HG02642 (cell line): ENCODE measurements around the gene CDC6.
A peak's percentile ranks its signal among the peaks of the same experiment; 100 is the strongest.

Source experiments
- ATAC-seq: cut with Tn5 transposase; IDR thresholded peaks from one replicate; pipeline ENCODE4 v1.9.1; 2021; ENCODE audit warnings: mild to moderate bottlenecking; ENCODE audit not compliant: unreplicated experiment, poor library complexity

CDC6 gene

DNA sequence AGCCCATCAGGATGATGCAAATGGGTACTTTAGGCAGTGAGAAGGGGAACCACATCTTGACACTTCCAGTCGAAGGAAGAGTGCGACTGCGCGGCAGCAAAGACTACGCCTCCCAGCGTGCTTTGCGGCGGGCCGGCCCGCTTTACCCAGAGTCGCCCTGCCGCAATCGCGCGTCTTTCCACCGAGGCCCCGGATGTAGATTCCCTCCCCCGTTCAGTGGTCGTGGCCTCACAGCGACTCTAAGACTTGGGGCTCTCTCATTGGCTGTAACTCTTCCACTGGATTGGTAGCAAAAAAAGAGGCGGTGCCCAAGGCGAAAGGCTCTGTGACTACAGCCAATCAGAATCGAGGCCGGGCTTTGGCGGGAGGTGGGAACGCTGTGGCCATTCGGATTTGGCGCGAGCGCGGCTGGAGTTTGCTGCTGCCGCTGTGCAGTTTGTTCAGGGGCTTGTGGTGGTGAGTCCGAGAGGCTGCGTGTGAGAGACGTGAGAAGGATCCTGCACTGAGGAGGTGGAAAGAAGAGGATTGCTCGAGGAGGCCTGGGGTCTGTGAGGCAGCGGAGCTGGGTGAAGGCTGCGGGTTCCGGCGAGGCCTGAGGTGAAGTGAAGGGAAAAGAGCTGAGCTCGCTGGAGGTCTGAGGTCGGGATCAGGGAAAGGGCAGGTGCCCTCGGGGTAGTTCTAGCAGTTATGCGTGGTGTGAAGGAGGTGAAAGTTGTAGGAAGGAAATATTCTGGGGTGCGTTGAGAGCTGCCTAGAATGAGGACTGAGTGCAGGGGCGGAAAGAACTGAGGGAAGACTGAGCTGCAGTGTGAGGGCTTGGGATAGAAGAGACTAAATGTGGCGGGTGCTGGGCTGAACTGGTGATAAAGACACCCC is at the start of gene CDC6:
CDC6 (plus strand) TSS at position 386 of the 876 bp plus-strand sequence. CDS start 1,542 bp downstream, outside the sequence.
- ATAC-seq = peak; percentile 95

- no peak for ATAC-seq
Observed at GRCh38 chr17:40241252-40241834, 46.3 kb upstream of the CDC6 start.

GRCh38 chr17:40242774-40243173 is 44.9 kb upstream of the CDC6 start:
- no peak for ATAC-seq

DNA sequence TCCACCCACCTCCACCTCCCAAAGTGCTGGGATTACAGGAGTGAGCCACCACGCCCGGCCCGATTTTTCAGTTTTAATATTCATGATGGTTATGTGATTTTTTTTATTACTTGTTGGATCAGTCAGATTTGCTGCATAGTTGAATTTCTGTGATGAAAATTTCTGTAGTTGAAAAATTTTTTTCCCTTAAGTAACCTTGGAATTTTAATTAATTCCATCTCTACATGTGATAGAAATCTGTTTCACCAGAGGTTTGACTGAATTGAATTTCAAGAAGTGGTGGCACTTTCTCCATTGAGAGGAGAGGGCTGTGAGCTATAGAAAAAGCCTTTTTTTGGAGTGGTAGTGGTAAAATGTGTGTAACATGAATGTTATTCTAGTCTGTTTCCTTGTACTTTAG is 43.9 kb upstream of the CDC6 start:
- ATAC-seq = no peak

GRCh38 chr17:40244255-40244654 is 43.4 kb upstream of the CDC6 start:
- no peak for ATAC-seq

DNA sequence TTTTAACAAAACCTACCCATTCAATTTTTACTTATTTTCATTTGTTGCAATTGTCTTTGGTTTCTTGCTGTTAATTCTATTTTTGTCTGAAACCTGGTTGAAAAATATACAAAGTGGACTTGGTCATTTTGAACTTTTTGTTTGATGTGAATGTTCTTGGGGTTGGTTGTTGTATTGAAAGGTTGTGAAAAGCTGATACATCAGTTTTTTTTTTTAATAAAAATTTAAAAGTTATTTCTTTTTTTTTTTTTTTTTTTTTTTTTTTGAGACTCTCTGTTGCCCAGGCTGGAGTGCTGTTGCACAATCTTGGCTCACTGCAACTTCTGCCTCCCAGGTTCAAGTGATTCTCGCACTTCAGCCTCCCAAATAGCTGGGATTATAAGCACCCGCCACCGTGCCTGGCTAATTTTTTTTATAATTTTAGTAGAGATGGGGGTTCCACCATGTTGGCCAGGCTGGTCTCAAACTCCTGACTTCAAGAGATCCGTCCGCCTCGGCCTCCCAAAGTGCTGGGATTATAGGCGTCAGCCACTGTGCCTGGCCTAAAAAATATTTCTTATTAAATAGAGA is 39.7 kb upstream of the CDC6 start:
- ATAC-seq = no peak

DNA sequence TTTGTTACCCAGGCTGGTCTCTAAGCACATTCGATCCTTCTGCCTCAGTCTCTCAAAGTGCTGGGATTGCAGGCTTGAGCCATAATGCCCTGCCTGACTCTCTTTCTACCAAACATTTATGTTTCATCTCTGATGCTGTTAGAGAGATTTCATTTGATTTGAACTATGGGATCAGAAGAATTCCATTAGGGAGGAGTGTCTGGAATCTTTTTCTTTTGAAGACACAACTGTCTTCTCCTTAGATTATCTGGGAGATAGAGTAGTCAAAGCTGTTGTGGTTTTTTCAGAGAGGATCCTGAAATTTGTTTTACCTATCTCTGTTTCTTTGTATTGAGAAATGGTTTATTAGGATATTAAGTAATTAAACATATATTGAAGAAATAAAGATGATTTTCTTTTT is 39.2 kb upstream of the CDC6 start:
- ATAC-seq = no peak

GRCh38 chr17:40251576-40251975 is 36.1 kb upstream of the CDC6 start:
- no peak for ATAC-seq

DNA sequence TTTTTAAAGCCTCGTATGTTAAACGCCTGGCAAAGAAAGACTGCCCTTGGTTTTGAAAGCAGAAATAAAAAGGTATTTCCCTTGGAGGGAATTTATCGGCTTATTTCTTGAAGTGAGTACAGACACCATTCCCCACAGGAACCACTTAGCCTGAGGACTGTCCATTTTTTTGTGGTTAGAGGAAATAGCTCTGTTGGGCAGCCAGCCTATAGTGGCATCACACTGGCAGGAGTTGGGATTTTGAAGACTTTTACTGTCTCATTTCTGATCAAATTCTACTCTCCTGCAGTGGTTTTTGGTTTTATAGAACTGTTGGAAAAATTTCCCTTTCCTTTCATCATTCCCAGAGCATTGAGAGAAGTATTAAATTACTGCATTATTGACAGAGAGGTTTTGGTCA is 34.1 kb upstream of the CDC6 start:
- ATAC-seq = no peak

DNA sequence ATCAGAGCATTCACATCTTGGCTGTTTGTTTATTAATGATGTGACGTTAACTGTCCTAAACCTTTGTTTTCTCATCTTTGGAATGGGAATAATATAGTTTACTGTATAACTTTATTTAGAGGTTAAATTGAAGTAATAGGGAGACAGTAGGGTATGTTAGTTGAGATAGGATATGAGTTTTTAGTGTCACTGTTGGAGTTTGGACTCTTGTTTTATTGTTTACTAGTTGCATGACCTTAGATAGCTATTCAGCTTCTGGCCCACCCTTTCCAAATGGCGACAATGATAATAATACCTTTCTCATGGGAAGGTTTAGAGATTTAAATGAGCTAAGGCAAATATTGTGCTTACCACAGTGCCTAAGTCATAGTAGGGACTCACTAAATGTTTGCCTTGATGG is 28.2 kb upstream of the CDC6 start:
- no peak for ATAC-seq

DNA sequence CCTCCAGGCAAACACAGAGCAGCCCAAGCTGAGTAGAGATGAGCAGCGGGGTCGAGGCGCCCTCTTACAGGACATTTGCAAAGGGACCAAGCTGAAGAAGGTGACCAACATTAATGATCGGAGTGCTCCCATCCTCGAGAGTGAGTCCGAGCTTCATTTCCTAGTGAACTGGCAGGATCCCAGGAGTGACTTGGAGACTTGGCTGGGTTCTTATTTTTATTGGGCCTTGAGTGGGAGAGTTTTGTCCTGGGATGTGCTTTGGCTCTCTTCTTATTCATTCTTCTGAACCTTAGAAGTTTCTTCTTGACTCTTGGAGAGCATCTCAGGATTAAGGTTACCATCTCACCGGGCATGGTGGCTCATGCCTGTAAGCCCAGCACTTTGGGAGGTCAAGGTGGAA is 27.2 kb upstream of the CDC6 start:
- ATAC-seq = no peak

- ATAC-seq = no peak
Observed at GRCh38 chr17:40264458-40265185, 23.1 kb upstream of the CDC6 start.

- ATAC-seq = no peak
Observed at GRCh38 chr17:40265337-40265736, 22.3 kb upstream of the CDC6 start.

GRCh38 chr17:40266882-40267281 is 20.8 kb upstream of the CDC6 start:
- ATAC-seq = no peak

DNA sequence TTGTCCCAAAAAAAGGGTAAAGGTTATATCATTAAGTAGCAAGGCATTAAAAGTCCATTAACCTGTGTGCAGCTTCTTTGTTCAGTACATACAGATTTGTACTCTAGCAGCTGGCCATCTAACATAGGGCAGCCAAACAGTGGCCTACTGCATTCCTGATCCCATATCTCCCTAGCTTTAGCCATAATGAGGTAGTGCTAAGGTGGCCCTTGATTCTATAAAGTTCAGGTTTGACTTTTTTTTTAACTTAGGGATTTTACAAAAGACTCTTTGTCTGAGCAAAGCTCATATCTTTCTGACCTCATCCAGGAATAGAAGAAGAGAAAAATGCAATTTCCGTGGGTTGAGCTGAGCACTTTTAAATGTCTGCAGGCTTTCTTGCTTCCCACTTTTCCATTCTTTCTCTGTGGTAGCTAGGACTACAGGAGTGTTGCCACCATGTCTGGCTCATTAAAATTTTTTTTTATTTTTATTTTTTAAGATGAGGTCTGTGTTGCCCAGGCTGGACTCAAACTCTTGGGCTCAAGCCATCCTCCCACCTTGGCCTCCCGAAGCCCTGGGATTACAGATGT is 19.5 kb upstream of the CDC6 start:
- no peak for ATAC-seq

DNA sequence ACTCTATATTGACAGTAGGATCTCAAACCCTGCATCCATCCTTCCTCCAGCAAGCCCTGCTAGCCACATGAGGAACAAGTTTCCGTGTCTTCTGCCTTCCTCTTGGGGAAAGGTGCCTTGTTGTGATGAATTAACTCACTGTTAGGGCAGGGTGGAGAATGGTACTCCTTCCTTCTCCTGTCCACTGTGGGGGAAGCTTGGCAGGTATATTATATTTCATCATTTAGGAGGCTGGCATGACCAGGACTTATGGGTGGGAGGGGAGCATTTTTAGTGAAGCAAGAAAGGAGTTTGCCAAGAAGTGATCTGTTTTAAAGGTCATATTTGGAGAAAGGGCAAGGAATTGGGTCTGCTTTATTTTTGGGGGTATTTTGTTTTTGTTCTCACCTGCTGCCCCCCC is 9.3 kb upstream of the CDC6 start:
- ATAC-seq = no peak

DNA sequence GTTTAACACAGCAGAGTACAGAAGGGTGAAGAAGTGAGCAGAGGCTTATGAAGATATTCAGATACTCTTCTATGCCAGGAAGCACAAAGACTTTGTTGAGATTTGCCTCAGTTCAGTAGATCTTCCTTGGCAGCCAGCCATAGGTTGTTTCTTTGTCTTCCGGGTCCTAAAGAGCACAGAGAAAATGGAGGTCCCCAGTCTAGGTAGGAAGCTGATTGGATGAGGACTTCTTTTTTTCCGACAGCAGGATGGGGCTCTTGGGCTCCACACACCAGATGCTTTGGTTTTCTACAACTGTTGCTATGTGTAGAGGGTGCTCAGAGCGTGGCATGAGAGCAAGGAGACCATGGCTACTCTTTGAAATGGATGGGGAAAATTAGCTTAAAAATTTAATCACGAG is 8.3 kb upstream of the CDC6 start:
- no peak for ATAC-seq

GRCh38 chr17:40281663-40282062 is 6.0 kb upstream of the CDC6 start:
- ATAC-seq = no peak

GRCh38 chr17:40283662-40284061 is 4.0 kb upstream of the CDC6 start:
- no peak for ATAC-seq

DNA sequence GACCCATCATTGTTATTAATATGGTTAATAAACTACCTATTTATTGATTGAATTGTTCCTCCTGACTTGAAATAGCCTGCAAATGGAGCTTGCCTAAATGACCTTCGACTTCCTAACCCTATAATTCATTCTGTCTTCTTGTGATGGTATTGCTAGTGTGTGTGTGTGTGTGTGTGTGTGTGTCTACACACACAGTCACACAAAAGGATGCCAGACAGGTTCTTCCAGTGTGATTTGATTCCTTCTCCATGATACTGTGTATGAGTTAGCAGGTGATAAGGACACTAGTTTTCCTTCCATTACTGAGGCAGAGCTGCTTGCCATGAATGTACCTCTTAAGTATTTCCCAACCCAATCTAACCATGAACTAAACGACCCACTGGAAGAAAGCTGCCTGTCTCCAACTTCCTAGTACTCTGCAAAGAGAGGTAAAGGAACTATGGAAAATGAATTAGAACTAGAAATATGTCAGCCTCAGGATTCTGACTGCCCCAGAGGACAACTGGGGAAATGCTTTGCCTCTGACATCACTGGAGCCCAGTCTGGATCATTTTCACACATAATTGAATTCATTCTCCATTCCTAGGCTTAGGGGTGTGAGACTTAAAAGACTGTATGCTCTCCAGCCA is 3.5 kb upstream of the CDC6 start:
- no peak for ATAC-seq
